Nephron (organoid): ENCODE data around the gene MESD.
"Not testable (repeated sequence)": the region's sequence is repeated elsewhere in the genome, so short reads cannot be mapped to it uniquely, and the experiment has no call there.

Experiments
- H3K27ac Mint-ChIP-seq, 3 experiments: 2 replicates each; pipeline ENCODE4 v1.8.0; 2020; ENCODE audit warnings: mixed read lengths in 3 of 3, mild to moderate bottlenecking in 2 of 3, moderate library complexity in 1 of 3
- H3K27me3 Mint-ChIP-seq: 2 replicates; pipeline ENCODE4 v1.8.0; 2021; ENCODE audit warnings: low read depth, mild to moderate bottlenecking, moderate library complexity, mixed read lengths
- H3K36me3 Mint-ChIP-seq: 2 replicates; pipeline ENCODE4 v1.8.0; 2020; ENCODE audit warnings: low read depth, mixed read lengths
- H3K4me1 Mint-ChIP-seq: 2 replicates; pipeline ENCODE4 v1.8.0; 2020; ENCODE audit warnings: mixed read lengths
- H3K4me3 Mint-ChIP-seq, 3 experiments: 2 replicates each; pipeline ENCODE4 v1.8.0; 2020; ENCODE audit warnings: mild to moderate bottlenecking in 3 of 3, mixed read lengths in 3 of 3, moderate library complexity in 2 of 3
- H3K9me3 Mint-ChIP-seq: 2 replicates; pipeline ENCODE4 v1.8.0; 2020; ENCODE audit warnings: mixed read lengths
- TF ChIP-seq, protein P1 (sequence below), 3 experiments: fragments of 200-600 bp; sonication (generic); IDR thresholded peaks; one replicate each; pipeline ENCODE4 v1.5.0; 2021; ENCODE audit warnings: antibody characterized with exemption in 3 of 3; ENCODE audit not compliant: unreplicated experiment in 3 of 3

The MESD gene

GRCh38 chr15:80970018-80970657 lies 19.5 kb downstream of the MESD start:
- Mint-ChIP-seq H3K9me3 (peaks cover 4% of the 10 kb centered on the region), H3K27ac (no peak overlapping the region), H3K4me1 (peaks cover 31% of the 10 kb centered on the region), H3K4me3 (no peak overlapping the region), H3K36me3 (peaks cover 22% of the 10 kb centered on the region), H3K27me3 (no peaks in the 10 kb centered on the region)
- TF ChIP-seq, protein P1, sequence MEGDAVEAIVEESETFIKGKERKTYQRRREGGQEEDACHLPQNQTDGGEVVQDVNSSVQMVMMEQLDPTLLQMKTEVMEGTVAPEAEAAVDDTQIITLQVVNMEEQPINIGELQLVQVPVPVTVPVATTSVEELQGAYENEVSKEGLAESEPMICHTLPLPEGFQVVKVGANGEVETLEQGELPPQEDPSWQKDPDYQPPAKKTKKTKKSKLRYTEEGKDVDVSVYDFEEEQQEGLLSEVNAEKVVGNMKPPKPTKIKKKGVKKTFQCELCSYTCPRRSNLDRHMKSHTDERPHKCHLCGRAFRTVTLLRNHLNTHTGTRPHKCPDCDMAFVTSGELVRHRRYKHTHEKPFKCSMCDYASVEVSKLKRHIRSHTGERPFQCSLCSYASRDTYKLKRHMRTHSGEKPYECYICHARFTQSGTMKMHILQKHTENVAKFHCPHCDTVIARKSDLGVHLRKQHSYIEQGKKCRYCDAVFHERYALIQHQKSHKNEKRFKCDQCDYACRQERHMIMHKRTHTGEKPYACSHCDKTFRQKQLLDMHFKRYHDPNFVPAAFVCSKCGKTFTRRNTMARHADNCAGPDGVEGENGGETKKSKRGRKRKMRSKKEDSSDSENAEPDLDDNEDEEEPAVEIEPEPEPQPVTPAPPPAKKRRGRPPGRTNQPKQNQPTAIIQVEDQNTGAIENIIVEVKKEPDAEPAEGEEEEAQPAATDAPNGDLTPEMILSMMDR (IDR thresholded peaks at IDR 0.05; ENCODE audit: unreplicated experiment in 3 of 3) = peak; percentile 82 to 90 (median 88)

DNA sequence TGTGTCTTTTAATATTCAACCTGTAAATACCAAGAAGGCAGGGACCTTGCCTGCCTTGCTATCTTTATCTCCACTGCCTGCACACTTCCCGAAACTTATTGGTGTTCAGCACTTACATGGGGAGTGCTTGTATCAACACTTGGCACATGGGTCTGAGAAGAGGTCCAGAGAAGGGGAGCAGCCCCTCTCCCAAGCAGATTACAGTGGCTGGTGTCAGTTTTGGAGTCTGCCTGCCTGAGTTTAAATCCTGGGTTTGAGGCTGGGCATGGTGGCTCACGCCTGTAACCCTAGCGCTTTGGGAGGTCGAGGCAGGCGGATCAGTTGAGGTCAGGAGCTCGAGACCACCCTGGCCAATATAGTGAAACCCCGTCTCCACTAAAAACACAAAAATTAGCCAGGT lies 20.3 kb downstream of the MESD start:
- TF ChIP-seq, protein P1 (IDR thresholded peaks at IDR 0.05; ENCODE audit: unreplicated experiment in 3 of 3) = no peak
- H3K27me3 Mint-ChIP-seq = no peaks in the 10 kb centered on the region
- peaks cover 8% of the 10 kb centered on the region for H3K9me3 Mint-ChIP-seq
- H3K4me3 Mint-ChIP-seq = no peak overlapping the region
- no peak overlapping the region for H3K27ac Mint-ChIP-seq
- peaks cover 31% of the 10 kb centered on the region for H3K4me1 Mint-ChIP-seq
- peaks cover 30% of the 10 kb centered on the region for H3K36me3 Mint-ChIP-seq

DNA sequence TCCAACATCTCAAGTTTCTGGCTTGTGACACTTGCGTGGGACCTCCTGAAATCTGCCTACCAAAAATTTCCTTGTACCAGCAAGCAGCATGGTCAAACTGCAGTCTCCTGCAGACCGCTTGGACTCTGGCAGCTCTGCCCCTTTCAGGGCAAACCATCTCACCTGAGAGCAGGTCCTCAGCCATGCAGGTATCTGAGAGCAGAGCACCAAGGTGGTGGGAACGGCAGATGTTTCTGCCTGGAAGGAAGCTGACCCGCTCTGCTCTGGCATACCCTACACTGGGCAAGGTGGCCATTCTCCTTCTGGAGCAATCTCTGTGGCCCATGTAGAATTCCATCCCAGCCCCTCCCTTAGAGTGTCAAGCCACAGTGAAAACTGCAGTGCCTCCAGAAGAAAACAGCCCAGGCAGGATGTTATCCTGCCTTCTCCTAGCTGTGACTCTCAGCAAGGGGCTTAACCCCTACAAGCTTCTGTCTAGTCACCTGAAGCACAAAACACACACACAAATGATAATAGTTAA lies 21.6 kb downstream of the MESD start:
- peaks cover 41% of the 10 kb centered on the region for H3K36me3 Mint-ChIP-seq
- H3K4me1 Mint-ChIP-seq = peaks cover 27% of the 10 kb centered on the region
- H3K27ac Mint-ChIP-seq = no peak overlapping the region
- H3K4me3 Mint-ChIP-seq = no peak overlapping the region
- peaks cover 16% of the 10 kb centered on the region for H3K9me3 Mint-ChIP-seq
- TF ChIP-seq, protein P1 (IDR thresholded peaks at IDR 0.05; ENCODE audit: unreplicated experiment in 3 of 3) = no peak
- H3K27me3 Mint-ChIP-seq = no peaks in the 10 kb centered on the region

GRCh38 chr15:80967451-80967850 lies 22.2 kb downstream of the MESD start:
- TF ChIP-seq, protein P1 (IDR thresholded peaks at IDR 0.05; ENCODE audit: unreplicated experiment in 3 of 3) = no peak
- peaks cover 46% of the 10 kb centered on the region for H3K36me3 Mint-ChIP-seq
- H3K9me3 Mint-ChIP-seq = peaks cover 16% of the 10 kb centered on the region
- peak overlapping the region; percentile 51 to 70 (median 57) for H3K27ac Mint-ChIP-seq
- H3K4me1 Mint-ChIP-seq = peaks cover 27% of the 10 kb centered on the region
- no peaks in the 10 kb centered on the region for H3K27me3 Mint-ChIP-seq
- H3K4me3 Mint-ChIP-seq = peak overlapping the region in 1 of 3 experiments; percentile 12

DNA sequence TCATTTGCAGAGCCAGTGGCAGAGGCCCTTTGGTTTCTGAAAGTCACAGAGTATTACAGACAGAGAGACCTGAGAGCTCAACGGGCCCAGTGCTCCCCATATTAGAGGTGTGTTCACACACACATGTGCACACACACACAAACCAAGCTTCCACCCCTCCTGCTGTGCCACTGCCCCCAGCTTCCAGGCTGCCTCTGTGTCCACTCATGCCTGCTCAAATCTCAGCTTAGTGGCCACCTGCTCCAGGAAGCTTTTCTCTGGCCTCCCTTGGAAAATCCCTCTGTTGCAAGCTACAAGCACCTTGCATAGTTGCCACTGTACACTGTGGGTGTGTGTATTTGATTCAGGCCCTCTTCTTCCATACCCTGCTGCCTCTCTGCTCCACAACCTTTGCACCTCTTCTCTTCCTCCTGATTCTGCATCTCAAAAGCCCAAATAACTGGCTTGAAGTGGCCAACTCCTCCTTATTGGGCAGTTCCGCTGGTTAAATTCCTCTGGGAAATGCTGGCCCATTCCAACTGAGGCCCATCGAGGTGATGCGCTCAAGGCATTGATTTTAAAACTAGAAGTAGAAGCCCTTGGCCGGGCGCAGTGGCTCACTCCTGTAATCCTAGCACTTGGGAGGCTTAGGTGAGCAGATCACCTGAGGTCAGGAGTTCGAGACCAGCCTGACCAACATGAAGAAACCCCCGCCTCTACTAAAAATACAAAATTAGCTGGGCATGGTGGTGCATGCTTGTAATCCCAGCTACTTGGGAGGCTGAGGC lies 23.0 kb downstream of the MESD start:
- no peaks in the 10 kb centered on the region for H3K27me3 Mint-ChIP-seq
- peaks cover 27% of the 10 kb centered on the region for H3K4me1 Mint-ChIP-seq
- H3K27ac Mint-ChIP-seq = no peak overlapping the region
- TF ChIP-seq, protein P1 (IDR thresholded peaks at IDR 0.05; ENCODE audit: unreplicated experiment in 3 of 3) = no peak
- H3K36me3 Mint-ChIP-seq = peaks cover 41% of the 10 kb centered on the region
- H3K9me3 Mint-ChIP-seq = peaks cover 16% of the 10 kb centered on the region
- H3K4me3 Mint-ChIP-seq = no peak overlapping the region

DNA sequence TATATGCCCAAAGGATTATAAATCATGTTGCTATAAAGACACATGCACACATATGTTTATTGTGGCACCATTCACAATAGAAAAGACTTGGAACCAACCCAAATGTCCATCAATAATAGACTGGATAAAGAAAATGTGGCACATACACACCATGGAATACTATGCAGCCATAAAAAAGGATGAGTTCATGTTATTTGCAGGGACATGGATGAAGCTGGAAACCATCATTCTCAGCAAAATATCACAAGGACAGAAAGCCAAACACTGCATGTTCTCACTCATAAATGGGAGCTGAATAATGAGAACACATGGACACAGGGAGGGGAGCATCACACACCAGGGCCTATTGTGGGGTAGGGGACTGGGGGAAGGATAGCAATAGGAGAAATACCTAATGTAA lies 24.2 kb downstream of the MESD start:
- H3K36me3 Mint-ChIP-seq = peaks cover 48% of the 10 kb centered on the region
- peaks cover 32% of the 10 kb centered on the region for H3K4me1 Mint-ChIP-seq
- not testable (repeated sequence) for H3K27ac Mint-ChIP-seq, H3K4me3 Mint-ChIP-seq, H3K27me3 Mint-ChIP-seq
- peaks cover 16% of the 10 kb centered on the region for H3K9me3 Mint-ChIP-seq
